H1 (cell line): ENCODE data around the gene CCDC38.

Experiments
- CTCF ChIP-seq, 3 experiments: IDR thresholded peaks; 1 replicate in 2 of 3; 2 replicates in 1 of 3; pipeline versions ENCODE4 v1.5.1 to v1.6.1; 2011; ENCODE audit warnings: low read length in 3 of 3, mild to moderate bottlenecking in 3 of 3, inconsistent platforms in 2 of 3, low read depth in 1 of 3, moderate library complexity in 1 of 3; ENCODE audit not compliant: insufficient read depth in 1 of 3; ENCODE audit errors: control extremely low read depth in 1 of 3
- MAX ChIP-seq: IDR thresholded peaks from 2 replicates; pipeline ENCODE4 v1.6.1; 2012; ENCODE audit warnings: inconsistent platforms
- PHF8 ChIP-seq: fragments of 200-600 bp; sonication (generic); conservative IDR thresholded peaks from 2 replicates; pipeline ENCODE4 v1.7.1; 2012; ENCODE audit warnings: low read depth, mild to moderate bottlenecking, inconsistent platforms, low read length, moderate library complexity
- POLR2AphosphoS5 ChIP-seq: IDR thresholded peaks from 2 replicates; pipeline ENCODE4 v1.6.1; 2011; ENCODE audit warnings: low read depth, low read length
- POU5F1 ChIP-seq: IDR thresholded peaks from 2 replicates; pipeline ENCODE4 v1.6.1; 2011; ENCODE audit warnings: low read depth, mild to moderate bottlenecking, low read length, moderate library complexity

GRCh38 chr12:95834572-95834971, 107.8 kb downstream of the CCDC38 start:
- TF ChIP-seq POLR2AphosphoS5 = no peak
- no peak for TF ChIP-seq POU5F1
- no peak for TF ChIP-seq MAX
- no peak for TF ChIP-seq CTCF (IDR thresholded peaks at IDR 0.05; ENCODE audit: control extremely low read depth in 1 of 3, insufficient read depth in 1 of 3, low read depth in 1 of 3, low read length in 3 of 3)
- TF ChIP-seq PHF8 = no peak
